ENCODE measurements around the gene BCL11B.

The BCL11B gene

GRCh38 chr14:99177046-99177655 lies 94.8 kb downstream of the BCL11B start:
- no peak for DNase-seq

GRCh38 chr14:99176156-99176945 lies 95.6 kb downstream of the BCL11B start:
- no peak for DNase-seq

- no peak for DNase-seq
Observed at GRCh38 chr14:99175331-99176155, 96.5 kb downstream of the BCL11B start.

GRCh38 chr14:99174770-99175319 lies 97.2 kb downstream of the BCL11B start:
- no peak for DNase-seq

- no peak for DNase-seq
Observed at GRCh38 chr14:99174081-99174769, 97.8 kb downstream of the BCL11B start.

- no peak for DNase-seq
Observed at GRCh38 chr14:99173506-99173905, 98.5 kb downstream of the BCL11B start.

GRCh38 chr14:99173086-99173485 lies 98.9 kb downstream of the BCL11B start:
- no peak for DNase-seq

- no peak for DNase-seq
Observed at GRCh38 chr14:99171396-99171795, 100.6 kb downstream of the BCL11B start.

- DNase-seq, result no peak
Observed at GRCh38 chr14:99169776-99170356, 102.1 kb downstream of the BCL11B start.

- no peak for DNase-seq
Observed at GRCh38 chr14:99168330-99168729, 103.7 kb downstream of the BCL11B start.

GRCh38 chr14:99166506-99166905 lies 105.5 kb downstream of the BCL11B start:
- no peak for DNase-seq

- no peak for DNase-seq
Observed at GRCh38 chr14:99164712-99165111, 107.3 kb downstream of the BCL11B start.

- DNase-seq, result no peak
Observed at GRCh38 chr14:99163446-99163845, 108.6 kb downstream of the BCL11B start.

- DNase-seq, result no peak
Observed at GRCh38 chr14:99159341-99160340, 112.4 kb downstream of the BCL11B start.

- DNase-seq, result no peak
Observed at GRCh38 chr14:99158646-99159165, 113.3 kb downstream of the BCL11B start.

GRCh38 chr14:99158150-99158549 lies 113.8 kb downstream of the BCL11B start:
- DNase-seq, result no peak

- DNase-seq, result no peak
Observed at GRCh38 chr14:99157676-99158075, 114.3 kb downstream of the BCL11B start.

GRCh38 chr14:99157246-99157645 lies 114.8 kb downstream of the BCL11B start:
- no peak for DNase-seq

- DNase-seq, result no peak
Observed at GRCh38 chr14:99156814-99157213, 115.2 kb downstream of the BCL11B start.

- DNase-seq, result no peak
Observed at GRCh38 chr14:99156090-99156425, 115.9 kb downstream of the BCL11B start.
